ENCODE measurements around the gene PACSIN1.
"Not testable (repeated sequence)": the region's sequence is repeated elsewhere in the genome, so short reads cannot be mapped to it uniquely, and the experiment has no call there.

PACSIN1 gene

DNA sequence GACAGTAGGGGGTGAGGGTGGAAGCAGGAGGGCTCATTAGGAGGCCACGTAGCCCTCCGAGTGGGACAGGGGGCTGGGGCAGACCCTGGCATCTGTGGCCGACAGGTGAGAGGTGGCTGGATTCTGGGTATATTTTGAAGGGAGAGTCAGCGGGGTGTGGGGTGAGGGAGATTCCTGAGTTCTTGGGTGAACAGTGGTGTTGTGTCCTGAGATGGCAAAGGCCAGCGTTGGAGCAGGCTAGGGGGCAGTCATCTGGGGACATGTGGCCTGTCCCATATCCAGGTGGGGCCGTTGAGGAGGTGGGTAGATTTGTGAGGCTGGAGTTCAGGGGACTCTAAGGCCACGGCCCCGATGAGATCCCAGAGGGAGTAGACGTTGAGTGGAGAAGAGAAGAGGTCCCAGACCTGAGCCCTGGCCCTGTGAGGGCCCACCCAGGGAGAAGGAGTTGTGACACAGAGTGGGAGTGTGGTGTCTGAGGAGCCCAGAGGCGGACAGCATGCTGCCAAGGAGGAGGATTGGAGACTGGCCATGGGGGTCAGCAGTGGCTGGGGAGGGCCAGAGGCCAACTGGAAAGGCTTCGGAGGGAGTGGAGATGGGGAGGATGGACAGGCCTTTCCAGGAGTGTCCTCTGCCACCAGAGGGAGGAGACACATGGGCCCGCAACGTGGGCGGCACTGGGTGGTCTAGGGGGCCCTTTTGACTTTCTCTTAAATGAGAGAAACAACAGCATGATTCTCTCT lies 19.6 kb downstream of the PACSIN1 start:
- DNase-seq: no peak

DNA sequence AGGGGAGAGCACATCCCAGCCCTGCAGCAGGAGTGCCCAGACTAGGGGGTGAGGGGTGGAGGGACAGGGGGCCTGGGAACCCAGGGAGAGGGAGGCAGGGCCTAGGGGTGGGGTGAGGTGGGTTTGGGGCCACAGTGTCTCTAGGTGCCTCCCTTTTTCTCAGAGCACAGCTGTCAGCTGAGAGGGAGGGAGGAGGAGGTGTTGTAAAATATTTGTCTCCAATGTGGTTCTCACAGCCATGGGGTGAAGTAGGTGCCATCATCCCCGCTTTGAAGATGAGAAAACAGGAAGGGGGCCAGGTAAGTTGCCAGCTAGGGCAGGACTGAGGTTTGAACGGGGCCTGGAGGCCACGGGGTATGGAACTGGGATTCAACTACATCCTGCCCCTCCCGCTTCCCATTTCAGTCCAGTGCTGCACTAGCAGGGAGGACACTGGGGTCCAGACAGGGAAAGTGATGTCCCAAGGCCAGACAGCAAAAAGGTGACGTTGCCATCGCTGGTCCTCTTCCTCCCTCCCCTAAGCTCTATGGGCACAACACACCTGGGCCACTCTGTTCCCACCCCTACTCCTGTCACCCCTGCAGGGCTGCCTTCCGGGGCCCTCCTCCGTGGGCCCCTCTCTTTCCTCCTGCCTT lies 20.3 kb downstream of the PACSIN1 start:
- no peak for DNase-seq

DNA sequence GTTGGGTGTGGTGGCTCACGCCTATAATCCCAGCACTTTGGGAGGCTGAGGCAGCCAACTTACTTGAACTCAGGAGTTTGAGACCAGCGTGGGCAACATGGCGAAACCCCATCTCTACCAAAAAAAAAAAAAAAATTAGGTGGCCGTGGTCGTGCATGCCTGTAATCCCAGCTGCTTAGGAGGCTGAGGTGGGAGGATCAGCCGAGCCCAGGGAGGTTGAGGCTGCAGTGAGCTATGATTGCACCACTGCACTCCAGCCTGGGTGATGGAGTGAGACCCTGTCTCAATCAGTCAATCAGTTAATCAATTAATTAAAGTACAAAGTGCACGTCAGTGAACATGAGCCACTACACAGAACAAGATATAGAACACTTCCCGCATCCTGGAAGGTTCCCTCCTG lies 21.0 kb downstream of the PACSIN1 start:
- DNase-seq: not testable (repeated sequence)

DNA sequence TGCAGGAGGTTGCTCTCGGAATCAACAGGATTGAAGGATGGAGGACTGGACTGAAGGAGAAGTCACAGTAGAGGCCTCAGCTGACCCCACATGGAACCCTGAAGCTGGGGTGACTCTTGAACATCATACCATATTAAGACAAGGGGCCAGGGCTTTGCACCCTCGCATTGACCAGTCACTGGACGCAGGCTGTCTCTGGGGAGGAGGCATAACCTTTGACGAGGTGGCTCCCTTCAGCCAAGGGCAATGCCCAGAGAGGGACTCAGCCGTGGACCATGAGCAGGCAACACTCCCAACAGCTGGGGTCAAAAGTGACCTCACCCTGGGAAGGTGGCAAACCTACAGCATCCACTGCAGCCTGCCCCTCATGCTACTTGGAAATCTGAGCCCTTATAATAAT lies 21.7 kb downstream of the PACSIN1 start:
- DNase-seq: no peak

DNA sequence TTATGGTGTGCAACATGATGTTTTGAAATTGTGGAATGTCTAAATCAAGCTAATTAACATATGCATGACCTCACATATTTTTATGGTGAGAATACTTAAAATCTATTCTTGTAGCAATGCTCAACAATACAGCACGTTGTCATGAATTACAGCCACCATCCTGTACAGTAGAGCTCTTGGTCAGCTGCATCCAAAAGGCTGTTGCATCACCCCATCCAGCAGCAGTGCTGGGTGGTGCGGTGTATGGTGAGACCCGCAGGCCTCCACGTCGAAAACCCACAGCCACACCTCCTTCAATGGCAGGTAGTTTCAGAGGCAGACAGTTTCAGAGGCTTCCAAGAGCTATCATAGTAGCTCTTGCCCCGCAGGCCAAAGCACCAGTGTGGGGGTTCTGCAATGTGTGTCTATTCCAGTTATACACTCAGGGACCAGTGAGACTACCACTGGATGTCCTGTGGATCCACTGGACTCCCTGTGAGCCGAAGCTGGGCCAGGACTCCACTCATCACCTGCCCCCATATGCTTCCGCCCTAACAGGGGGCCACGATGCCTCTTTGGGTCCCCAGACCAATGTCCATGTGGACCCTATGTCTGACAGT lies 23.4 kb downstream of the PACSIN1 start:
- DNase-seq: no peak

DNA sequence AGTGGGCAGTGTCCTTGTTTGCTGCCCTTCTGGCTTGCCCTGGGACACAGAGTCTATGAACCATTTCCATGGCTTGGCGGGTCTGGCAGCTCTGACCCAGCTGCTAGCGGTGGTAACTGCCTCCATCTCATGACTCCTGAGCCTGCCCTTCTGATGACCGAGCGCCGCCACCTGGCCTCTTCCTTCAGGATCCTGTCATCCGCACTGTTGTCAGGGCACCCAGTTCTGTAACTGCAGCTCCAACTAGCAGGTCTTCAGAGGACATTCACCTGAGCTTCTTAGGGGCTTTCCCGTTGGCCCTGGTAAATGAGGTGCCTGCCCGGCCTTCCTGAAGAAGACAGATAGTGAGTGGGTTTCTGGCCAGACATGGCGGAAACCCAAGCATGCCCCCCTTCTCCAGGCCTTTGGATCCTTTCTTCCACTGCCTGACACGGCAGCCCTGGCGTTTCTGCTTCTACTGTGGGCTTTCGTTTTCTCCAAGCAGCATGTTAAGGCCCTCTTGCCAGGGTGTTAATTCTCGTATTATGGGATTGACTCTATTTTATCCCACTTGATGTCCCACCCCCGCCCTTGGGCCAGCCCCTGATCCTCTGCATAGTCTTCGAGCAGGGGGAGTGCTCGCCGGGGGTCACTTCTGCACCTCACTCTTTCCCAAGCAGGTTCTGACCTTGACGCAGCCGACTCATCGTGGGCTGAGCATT lies 24.7 kb downstream of the PACSIN1 start:
- DNase-seq: no peak

DNA sequence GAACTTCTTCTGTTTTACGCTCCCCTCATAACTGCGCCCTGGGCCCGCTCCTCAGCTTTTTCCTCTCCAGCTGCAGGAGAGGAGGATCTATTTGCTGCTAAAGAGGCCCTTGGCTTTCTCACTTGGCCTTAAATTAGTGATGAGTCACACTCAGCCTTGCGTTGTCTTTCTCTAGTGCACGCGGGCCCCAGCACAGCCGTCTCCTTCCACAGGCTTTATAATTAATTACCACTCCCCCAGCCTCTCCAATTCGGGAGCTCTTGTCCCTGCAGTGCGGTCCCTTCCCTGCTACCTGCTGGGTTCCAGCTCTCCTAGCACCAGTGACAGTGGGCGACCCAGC lies 25.2 kb downstream of the PACSIN1 start:
- no peak for DNase-seq

DNA sequence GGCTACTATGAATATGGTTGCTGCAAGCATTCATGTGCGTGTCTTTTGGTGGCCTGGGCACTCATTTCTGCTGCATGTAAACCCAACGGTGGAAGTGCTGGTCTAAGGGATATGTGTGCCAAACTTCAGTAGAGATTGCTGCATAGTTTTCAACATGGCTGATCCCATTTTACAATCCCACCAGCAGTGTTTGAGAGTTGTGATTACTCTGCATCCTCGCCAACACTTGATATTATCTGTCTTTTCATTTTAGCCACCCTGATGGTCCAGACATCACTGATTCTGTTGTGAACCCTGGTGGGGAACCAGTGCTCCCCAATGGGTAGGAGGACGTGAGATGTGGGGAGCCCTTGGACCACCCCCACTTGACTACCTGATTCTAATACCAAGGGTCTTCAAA lies 27.5 kb downstream of the PACSIN1 start:
- no peak for DNase-seq

DNA sequence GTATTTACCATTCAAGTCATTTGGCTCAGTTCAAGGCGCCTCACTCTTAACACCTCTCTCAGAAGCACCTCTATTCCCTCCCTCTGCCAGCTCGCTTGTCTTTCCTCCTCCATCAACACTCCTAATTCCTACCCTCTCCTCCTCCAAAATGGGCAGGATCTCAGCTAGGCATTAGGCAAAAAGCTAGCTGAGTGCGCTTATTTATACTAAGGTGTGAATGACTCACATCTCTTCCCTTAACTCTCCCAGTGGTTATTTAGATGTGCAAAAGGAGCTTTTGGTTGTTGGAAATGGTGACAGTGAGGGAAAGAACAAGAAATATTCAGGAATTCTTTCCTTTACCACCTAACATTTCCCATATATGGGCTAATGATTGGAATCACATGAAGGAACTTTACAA lies 29.1 kb downstream of the PACSIN1 start:
- no peak for DNase-seq

DNA sequence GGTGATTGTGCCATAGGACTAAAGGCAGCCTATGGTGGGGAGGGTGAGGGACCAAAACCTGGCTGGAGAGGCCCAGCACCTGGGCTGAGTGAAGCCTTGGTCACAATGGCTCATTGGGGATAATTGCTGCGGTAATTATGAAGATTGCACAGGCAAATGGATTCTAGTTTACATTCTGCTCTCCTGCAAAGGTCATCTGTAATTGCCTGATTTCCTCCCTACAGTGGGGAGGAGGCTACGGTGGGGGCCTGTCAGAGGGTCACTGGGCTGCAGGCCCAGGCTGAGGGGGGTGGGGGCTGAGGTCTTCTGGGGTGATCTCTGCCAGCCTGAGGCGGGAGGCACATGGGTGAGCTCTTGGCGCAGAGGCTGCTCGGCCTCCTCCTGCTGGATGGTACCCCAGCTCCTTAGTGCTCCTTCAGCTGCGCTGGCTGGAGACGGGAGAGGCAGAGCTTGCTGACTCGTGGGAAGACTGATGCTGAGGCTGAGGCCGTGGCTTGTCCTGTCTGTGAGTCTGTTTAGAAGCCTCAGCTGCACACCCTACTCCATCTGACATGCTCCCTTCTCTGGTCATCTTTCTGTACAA lies 30.3 kb downstream of the PACSIN1 start:
- no peak for DNase-seq

DNA sequence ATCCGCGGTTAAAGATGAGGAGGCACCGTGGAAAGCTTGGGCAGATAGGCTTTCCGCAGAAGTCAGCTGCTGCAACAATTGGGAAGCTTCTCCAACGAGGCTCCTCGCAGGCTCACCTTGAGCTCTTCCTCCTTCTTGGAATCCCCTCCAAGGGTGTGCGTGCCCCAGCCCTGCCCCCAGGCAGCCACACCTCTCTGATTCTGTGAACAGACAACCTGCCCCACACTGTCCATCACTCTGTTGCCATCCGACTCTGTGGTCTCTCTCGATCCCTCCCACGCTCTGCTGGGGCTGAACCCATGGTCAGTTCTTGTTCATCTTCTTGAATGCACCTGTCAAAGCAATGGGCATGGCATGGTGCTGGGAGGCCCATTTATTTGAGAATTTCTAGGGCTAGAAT lies 31.5 kb downstream of the PACSIN1 start:
- DNase-seq: no peak

DNA sequence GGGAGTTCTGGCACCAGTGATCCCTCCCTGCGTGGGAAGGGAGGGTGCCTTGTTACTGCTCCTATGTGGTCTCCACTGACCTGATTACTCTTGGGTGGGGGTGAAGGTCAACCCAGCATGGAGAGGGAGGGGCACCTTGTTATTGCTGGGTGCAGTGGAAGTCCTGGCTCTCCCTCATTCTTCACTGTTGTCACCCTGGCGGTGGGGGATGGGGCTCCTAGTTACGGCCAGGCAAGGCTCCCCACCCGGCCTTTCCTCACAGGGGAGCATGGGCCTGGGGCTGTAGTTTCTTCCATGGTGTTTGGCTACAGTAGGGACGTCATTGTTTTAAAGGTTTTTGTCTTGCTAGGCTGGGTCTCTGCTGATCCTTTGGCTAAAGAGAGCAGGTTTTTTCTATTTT lies 40.8 kb downstream of the PACSIN1 start:
- no peak for DNase-seq

DNA sequence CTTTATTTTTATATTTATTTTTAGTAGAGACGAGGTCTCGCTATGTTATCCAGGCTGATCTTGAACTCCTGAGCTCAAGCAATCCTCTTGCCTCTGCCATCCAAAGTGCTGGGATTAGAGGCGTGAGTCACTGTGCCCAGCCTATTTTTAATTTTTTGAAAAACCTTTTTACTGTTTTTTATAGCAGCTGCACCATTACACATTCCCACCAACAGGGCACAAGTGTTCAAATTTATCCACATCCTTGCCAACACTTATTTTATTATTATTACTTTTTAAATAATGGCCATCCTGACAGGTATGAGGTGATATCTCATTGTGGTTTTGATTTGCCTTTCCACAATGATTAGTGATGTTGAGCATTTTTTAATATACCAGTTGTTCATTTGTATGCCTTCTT lies 42.5 kb downstream of the PACSIN1 start:
- no peak for DNase-seq

DNA sequence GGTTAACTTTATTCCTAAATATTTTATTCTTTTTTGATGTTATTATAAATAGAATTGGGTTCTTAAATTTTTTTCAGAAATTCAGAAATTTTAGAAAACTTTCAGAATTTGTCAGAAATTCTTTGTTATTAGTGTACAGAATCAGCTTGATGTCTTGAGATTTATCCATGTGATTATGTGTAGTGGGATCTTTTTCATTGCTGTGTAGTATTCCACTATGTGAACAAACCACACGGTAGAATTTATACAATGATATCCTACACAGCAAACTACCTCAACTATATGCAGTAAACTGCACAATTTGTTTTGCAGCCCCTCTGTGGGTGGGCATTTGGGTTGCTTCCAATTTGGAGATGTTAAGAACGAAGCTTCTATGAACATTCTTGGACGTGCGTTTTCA lies 43.9 kb downstream of the PACSIN1 start:
- DNase-seq: no peak

DNA sequence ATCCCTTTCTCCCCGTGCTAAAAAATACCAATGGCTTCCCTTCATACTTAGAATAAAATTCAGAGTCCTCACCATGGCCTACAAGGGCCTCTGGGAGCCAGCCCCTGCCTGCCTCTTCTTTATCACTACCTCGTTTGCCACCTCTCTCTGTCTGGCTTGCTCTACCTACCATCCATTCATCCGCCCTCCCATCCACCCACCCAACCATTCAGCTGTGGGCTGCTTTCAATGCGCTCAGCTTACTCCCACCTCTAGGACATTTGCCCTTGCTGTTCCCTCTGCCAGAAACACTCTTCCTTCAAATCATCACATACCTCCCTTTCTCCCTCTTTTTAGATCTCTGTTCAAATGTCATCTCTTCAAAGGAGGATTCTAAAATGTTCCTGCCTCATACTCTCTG lies 44.4 kb downstream of the PACSIN1 start:
- DNase-seq: no peak

DNA sequence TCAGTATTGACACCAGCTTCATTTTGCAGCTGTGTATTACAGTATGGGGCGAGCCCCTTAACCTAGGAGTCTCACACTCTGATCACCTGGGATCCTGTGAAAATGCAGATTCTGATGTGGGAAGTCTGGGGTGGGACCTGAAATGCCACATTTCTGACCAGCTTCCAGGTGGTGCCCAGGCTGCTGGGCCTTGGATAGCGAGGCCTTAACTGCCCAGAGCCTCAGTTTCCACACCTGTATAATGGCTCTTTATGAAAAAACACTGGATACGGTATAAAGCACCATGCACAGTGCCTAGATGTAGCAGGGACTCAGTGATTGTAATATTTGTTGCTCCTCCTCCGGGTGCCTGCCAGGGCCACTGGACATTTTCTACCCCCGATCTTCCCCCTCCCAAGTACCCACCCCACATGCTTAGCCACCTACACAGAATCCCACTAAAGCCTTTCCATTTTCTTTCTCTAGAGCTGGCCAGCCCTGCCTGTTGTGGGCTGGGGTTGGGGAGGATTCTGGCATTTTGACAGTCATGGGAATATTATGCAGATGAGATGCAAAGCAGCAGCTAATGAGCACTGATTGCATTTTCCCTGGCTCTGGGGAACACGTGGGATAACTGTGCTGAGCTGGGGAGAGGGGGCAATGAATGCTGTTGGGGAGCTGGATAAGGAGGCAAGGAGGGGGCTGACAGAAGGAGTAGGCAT lies 45.5 kb downstream of the PACSIN1 start:
- DNase-seq: no peak

DNA sequence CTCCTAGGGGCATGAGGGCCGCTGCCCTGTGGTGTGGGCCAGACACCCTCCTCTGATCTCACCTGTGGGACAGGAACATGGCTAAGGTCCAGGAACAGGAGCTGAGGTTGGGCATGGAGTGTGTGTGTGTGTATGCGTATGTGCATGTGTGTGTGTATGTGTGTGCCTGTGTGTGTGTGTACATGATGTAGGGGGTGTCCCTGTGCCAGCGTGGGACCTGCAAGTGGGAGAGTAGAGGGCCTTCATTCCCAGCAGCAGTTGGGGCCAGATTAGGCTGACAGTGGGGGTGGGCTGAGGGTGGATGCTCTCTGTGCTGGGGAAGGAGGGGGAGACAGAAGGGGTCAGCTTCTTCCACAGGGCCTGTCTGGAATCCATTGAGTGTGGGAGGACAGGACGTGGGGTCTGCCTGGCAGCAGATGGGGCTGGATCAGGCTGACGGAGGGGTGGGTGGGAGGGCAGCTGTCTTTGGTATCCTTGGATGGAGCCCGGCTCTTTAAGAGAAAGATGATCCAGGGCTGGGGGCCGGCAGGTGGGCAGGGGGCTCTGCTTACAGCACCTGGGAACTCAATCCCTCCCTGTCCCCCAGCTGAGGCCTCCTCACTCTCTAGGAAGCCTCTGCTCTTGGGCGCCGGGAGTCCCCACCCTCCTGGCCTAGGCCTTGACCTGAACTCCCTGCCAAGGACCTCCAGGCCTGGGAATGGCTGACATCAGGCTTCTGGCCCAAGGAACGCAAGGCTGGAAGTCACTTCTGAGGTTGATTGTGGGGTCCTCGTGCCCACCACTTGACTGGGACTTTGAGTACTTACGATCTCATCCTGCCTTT lies 46.2 kb downstream of the PACSIN1 start:
- no peak for DNase-seq

DNA sequence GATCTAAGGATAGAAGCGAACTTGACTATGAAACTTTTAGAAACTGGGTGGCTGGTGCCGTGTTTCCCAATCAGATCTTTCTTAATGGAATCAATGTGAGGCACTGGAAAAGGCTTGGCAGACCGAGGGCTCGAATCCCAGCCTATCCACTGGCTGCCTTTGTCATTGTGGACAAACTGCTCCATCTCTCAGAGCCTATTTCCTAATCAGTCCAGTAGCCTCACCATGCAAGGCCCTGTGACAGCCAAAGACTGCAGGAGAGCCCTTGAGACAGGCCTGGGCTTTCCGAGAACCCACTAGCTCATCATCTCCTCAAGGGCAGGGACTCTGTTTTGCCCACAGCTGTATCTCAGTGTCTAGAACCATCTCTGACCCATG lies 46.9 kb downstream of the PACSIN1 start:
- DNase-seq: no peak

DNA sequence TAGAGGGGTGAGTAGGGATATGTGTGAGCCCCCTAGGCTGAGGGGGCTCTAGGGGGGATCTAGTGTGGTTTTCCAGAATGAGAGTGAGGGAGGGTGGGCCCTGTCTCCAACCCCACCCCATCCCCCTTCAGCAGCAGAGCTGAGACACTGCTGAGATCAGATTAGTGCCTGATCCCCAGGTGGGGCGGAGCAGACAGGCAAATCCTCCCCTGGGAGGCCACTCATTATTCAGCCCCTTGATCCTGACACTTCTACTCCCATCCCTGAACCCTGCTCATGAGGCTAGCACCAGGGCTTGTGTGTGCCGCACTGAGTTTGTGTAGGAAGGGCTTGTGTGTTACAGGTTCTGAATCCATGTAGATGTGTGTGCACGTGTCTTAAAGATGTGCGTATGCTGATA lies 47.8 kb downstream of the PACSIN1 start:
- DNase-seq: no peak

DNA sequence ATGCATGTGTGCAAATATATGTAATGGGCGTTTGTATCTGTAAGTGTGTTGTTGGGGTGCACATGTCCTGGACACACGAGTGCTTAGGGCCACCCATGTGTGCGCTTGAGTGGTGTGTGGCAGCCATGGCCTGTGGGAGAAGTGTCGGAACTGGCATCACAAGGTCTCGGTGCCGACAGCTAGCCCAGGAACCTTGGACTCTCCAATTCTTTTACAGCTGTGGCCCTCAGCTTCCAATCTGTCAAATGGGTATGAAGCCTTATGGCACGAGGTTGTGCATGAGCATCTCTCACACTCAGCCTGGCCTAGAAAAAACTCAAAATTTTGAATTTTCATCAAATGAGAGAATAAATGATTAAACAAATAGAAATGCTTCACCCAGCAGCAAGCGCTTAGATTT lies 48.2 kb downstream of the PACSIN1 start:
- no peak for DNase-seq

DNA sequence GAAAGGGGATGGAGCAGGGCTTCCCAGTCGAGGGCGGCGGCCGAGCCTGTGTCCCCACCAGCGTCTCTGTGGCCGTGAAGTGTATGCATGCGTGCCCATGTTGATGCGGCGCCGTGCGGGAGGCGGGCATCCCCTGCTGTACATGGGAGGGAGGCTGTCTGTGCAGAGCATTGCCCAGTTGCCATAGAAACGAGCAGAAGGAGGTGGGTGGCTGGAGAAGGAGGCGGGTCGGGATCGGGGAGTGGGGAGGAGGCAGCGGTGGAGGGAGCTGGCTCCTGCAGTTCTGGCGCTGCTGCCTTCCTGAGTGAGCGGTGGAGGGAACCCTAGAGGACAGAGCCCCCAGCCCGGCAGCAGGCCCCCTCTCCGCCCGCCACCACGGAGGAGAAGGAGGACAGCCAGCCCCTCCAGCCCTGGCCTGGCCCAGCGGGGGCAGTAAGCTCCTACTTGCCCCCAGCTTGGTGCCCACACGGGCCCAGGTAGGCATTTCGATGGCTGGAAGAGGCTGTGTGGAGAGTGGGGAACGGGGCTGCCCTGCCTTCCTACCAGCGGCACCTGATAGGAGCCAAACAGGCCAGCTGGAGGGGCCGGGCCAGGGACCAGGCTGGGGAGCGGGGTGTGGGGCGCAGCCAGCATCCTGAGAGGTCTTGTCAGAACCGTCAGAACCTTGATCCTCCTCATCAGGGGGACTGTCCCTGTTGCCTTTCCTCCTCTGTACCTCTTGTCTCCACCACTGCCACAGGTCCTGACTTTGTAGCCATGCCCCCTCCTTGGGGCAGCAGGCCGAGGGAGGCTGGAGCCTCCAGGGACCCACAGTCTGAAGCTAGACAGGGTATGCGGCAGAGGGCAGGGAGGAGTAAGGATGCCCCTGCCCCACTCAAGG lies 49.0 kb downstream of the PACSIN1 start:
- no peak for DNase-seq

Data from cortex of kidney (tissue), 1 donor.